Articular chondrocyte of knee joint (primary cell): Measurements from ENCODE around the gene SERPINA7. TPM values are rescaled to one million over a fixed set of nuclear protein-coding genes. Genes with fewer than 3 reads are reported as not detected.

ENCODE experiments used
- total RNA-seq: library from RNA; depleted of rRNA; stranded (reverse); fragments of >200 nt; gene quantifications from 2 replicates; pipeline ENCODE4 v1.2.3, GENCODE V29; 2012

The SERPINA7 gene, protein sequence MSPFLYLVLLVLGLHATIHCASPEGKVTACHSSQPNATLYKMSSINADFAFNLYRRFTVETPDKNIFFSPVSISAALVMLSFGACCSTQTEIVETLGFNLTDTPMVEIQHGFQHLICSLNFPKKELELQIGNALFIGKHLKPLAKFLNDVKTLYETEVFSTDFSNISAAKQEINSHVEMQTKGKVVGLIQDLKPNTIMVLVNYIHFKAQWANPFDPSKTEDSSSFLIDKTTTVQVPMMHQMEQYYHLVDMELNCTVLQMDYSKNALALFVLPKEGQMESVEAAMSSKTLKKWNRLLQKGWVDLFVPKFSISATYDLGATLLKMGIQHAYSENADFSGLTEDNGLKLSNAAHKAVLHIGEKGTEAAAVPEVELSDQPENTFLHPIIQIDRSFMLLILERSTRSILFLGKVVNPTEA
- not detected in 2 replicates for total RNA-seq

DNA sequence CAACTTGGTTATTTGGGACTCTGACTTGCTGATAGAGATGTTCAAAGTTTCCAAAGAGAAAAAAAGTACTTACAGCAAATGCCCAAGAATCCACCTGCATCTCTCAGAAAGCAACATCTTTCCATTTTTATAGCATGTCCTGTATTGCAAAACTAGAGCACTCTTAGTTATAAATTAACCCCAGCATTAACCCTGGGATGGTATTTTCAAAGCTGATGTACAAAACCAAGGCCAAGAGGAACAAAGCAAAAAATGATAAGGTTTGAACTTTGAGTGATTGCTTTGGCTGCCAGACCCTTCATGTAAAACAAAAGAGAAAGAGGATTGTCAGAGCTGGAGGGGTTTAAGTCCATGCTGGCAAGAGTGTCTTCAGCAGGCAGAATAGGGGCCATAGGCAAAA lies at the start of gene SERPINA7:
TSS of gene SERPINA7 (minus strand) at position 103 of the 400 bp plus-strand sequence. CDS start 1,669 bp downstream, outside the sequence.

Other genes with a start within 250 kb of the SERPINA7 start
- 2.9 and 3.4 TPM in 2 replicates for gene NRK, start 216.2 kb downstream of the SERPINA7 start, total RNA-seq
- gene PWWP3B, start 129.6 kb upstream of the SERPINA7 start, total RNA-seq: 0.22 and 0.39 TPM in 2 replicates